HCT116 (cell line): ENCODE data around the gene MYH14. TPM values are rescaled to one million over a fixed set of nuclear protein-coding genes. Genes with fewer than 3 reads are reported as not detected.

Experiments
- ATAC-seq: fragments of 200-7000 bp; cut with Tn5 transposase; 2 replicates; pipeline ENCODE4 v1.9.1; 2020; ENCODE audit warnings: mild to moderate bottlenecking, moderate library complexity
- BruUV-seq: library from RNA; stranded (reverse); fragments of 400-500 nt; replicated peaks from 2 replicates; lab custom pipeline; 2021; lab: Mats Ljungman, UMichigan
- CTCF ChIA-PET: fragments of 300-600 bp; sonication (Branson Sonifier 250); formaldehyde crosslinking; loops from one replicate; lab custom pipeline; 2021; ENCODE audit warnings: antibody characterized with exemption; lab: Charles Lee
- POLR2A ChIA-PET: fragments of 300-600, 350-600 bp; sonication (Branson Sonifier 250); formaldehyde crosslinking; loops from one replicate; lab custom pipeline; 2021; ENCODE audit warnings: antibody characterized with exemption; lab: Charles Lee
- RAD21 ChIA-PET, 2 experiments: fragments of 300-600 bp; sonication (Branson Sonifier 250); formaldehyde crosslinking; loops; one replicate each; lab custom pipeline; 2023; ENCODE audit warnings: low total read pairs in 2 of 2; ENCODE audit not compliant: uncharacterized antibody in 2 of 2, unreplicated experiment in 2 of 2, low non-redundant PET in 1 of 2; lab: Charles Lee
- DNase-seq: peaks from one replicate; pipeline ENCODE4 v3.0.0-alpha.2; 2010; ENCODE audit warnings: low read depth, low spot score
- H2AFZ ChIP-seq: fragments of 200-600 bp; shearing (Covaris generic), sonication (generic); 2 replicates; pipeline ENCODE4 v1.6.1; 2017; ENCODE audit warnings: low read depth, mixed run types, mixed read lengths, antibody characterized with exemption, low read length; ENCODE audit not compliant: poor library complexity, severe bottlenecking
- H3K27ac ChIP-seq: 2 replicates; pipeline ENCODE4 v1.5.1; 2012; ENCODE audit warnings: low read depth, low read length
- H3K27me3 ChIP-seq: fragments of 200-600 bp; sonication (generic); 2 replicates; pipeline ENCODE4 v1.6.1; 2016; ENCODE audit warnings: mixed run types, low read length, mixed read lengths; ENCODE audit not compliant: insufficient read depth
- H3K36me3 ChIP-seq, 2 experiments: fragments of 200-500 bp in 1 of 2; fragments of 200-600 bp in 1 of 2; sonication (Bioruptor generic) in 1 of 2; sonication (generic) in 1 of 2; 2 replicates each; pipeline versions ENCODE4 v1.5.1 to v1.6.1; 2014 to 2016; ENCODE audit warnings: low read length in 2 of 2, inconsistent platforms in 1 of 2, mixed read lengths in 1 of 2, mixed run types in 1 of 2; ENCODE audit not compliant: insufficient read depth in 2 of 2, control insufficient read depth in 1 of 2
- H3K4me1 ChIP-seq, 2 experiments: fragments of 200-600 bp in 1 of 2; sonication (generic) in 1 of 2; 2 replicates each; pipeline versions ENCODE4 v1.5.1 to v1.6.1; 2012 to 2017; ENCODE audit warnings: low read length in 2 of 2, inconsistent platforms in 1 of 2, mild to moderate bottlenecking in 1 of 2, mixed read lengths in 1 of 2, mixed run types in 1 of 2, moderate library complexity in 1 of 2; ENCODE audit not compliant: insufficient read depth in 2 of 2, control insufficient read depth in 1 of 2
- H3K4me2 ChIP-seq: fragments of 200-600 bp; sonication (generic); 2 replicates; pipeline ENCODE4 v1.6.1; 2017; ENCODE audit warnings: mixed run types, low read length, mixed read lengths
- H3K4me3 ChIP-seq, 2 experiments: fragments of 200-600 bp in 1 of 2; sonication (generic) in 1 of 2; replicated peaks in 1 of 2; 2 replicates each; pipeline ENCODE4 v1.5.1; 2011 to 2016; ENCODE audit warnings: low read length in 2 of 2, control low read depth in 1 of 2, low read depth in 1 of 2, mild to moderate bottlenecking in 1 of 2, mixed read lengths in 1 of 2, mixed run types in 1 of 2
- H3K79me2 ChIP-seq: fragments of 200-600 bp; sonication (generic); 2 replicates; pipeline ENCODE4 v1.6.1; 2017; ENCODE audit warnings: mild to moderate bottlenecking, mixed run types, low read length, moderate library complexity, mixed read lengths; ENCODE audit not compliant: insufficient read depth
- H3K9ac ChIP-seq: fragments of 200-600 bp; sonication (generic); 2 replicates; pipeline ENCODE4 v1.6.1; 2016; ENCODE audit warnings: low read length, mixed read lengths
- H3K9me2 ChIP-seq: fragments of 200-600 bp; sonication (generic), shearing (Covaris generic); 2 replicates; pipeline ENCODE4 v1.6.1; 2017; ENCODE audit warnings: mixed run types, mild to moderate bottlenecking, moderate library complexity; ENCODE audit not compliant: insufficient read depth
- H3K9me3 ChIP-seq, 2 experiments: fragments of 200-500 bp in 1 of 2; fragments of 200-600 bp in 1 of 2; sonication (Bioruptor generic) in 1 of 2; sonication (generic) in 1 of 2; 2 replicates each; pipeline ENCODE4 v1.6.1; 2014 to 2017; ENCODE audit warnings: low read length in 2 of 2, mixed read lengths in 2 of 2, inconsistent platforms in 1 of 2, low read depth in 1 of 2, mild to moderate bottlenecking in 1 of 2, mixed run types in 1 of 2, moderate library complexity in 1 of 2; ENCODE audit not compliant: control insufficient read depth in 1 of 2, insufficient read depth in 1 of 2
- H4K20me1 ChIP-seq: fragments of 200-600 bp; sonication (generic), shearing (Covaris generic); 2 replicates; pipeline ENCODE4 v1.6.1; 2017; ENCODE audit warnings: mixed run types, mild to moderate bottlenecking, moderate library complexity; ENCODE audit not compliant: insufficient read depth
- CBX3 ChIP-seq: IDR thresholded peaks from 2 replicates; pipeline ENCODE4 v1.6.1; 2012; ENCODE audit warnings: low read depth
- EGR1 ChIP-seq: IDR thresholded peaks from 2 replicates; pipeline ENCODE4 v1.6.1; 2012; ENCODE audit warnings: low read depth
- ELF1 ChIP-seq: IDR thresholded peaks from 2 replicates; pipeline ENCODE4 v1.6.1; 2012; ENCODE audit warnings: low read depth, borderline replicate concordance
- EZH2phosphoT487 ChIP-seq: fragments of 200-600 bp; IDR thresholded peaks from 2 replicates; pipeline ENCODE4 v1.6.1; 2018; ENCODE audit warnings: antibody characterized with exemption, borderline replicate concordance
- JUND ChIP-seq: IDR thresholded peaks from 2 replicates; pipeline ENCODE4 v1.6.1; 2012
- POLR2A ChIP-seq: IDR thresholded peaks from 2 replicates; pipeline ENCODE4 v1.7.0; 2011; ENCODE audit warnings: borderline replicate concordance; ENCODE audit not compliant: insufficient read depth, insufficient read length; ENCODE audit errors: extremely low read depth
- SIN3A ChIP-seq: IDR thresholded peaks from 2 replicates; pipeline ENCODE4 v1.6.1; 2012; ENCODE audit warnings: low read depth
- SRF ChIP-seq: IDR thresholded peaks from 2 replicates; pipeline ENCODE4 v1.6.1; 2012; ENCODE audit warnings: low read depth
- TCF7L2 ChIP-seq: IDR thresholded peaks from 2 replicates; pipeline ENCODE4 v1.7.0; 2011; ENCODE audit warnings: borderline replicate concordance, inconsistent platforms; ENCODE audit not compliant: insufficient read depth, insufficient read length; ENCODE audit errors: extremely low read depth
- YY1 ChIP-seq: IDR thresholded peaks from 2 replicates; pipeline ENCODE4 v1.6.1; 2011; ENCODE audit warnings: low read length, low read depth, moderate library complexity, mild to moderate bottlenecking; ENCODE audit not compliant: insufficient replicate concordance; ENCODE audit errors: extremely low read depth
- intact Hi-C: fragments of 100-400 bp; cut with micrococcal nuclease; formaldehyde crosslinking; loops from 2 replicates; pipeline ENCODE4 v1.10.0; 2022
- total RNA-seq: library from RNA; stranded (reverse); gene quantifications from one replicate; pipeline ENCODE4 v1.2.1, GENCODE V29; 2021; ENCODE audit not compliant: unreplicated experiment
- TF ChIP-seq, protein P1 (sequence below): IDR thresholded peaks from 2 replicates; pipeline ENCODE4 v1.6.1; 2011; ENCODE audit warnings: mild to moderate bottlenecking, low read length, moderate library complexity; ENCODE audit not compliant: insufficient replicate concordance; ENCODE audit errors: extremely low read depth
- TF ChIP-seq, protein P2 (sequence below): IDR thresholded peaks from 2 replicates; pipeline ENCODE4 v1.6.1; 2012
- TF ChIP-seq, protein P3 (sequence below): IDR thresholded peaks from 2 replicates; pipeline ENCODE4 v1.6.1; 2012; ENCODE audit warnings: low read depth

The MYH14 gene
- total RNA-seq, 1 experiment from 2014 or later: 60.1 TPM

DNA sequence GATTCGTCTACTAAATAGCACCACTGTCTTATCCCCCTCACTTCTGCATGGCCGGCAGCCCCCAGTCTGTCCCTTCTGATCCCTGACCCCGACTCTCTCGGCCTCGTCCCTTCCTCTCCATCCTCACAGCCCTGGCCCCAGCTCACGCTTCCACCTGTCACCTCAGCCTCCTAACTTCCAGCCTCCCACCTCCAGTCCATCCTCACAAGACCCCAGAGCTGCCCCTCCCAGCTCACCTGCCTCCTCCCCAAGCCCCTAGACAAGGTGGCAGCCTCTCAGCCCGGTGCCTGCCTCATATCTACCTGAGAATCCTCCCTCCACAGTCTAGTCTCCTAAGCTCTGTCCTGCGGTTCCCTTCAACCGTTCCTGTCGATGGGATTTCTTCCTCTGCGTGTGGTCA, 115.7 kb downstream of the MYH14 start:
- ATAC-seq (no peak), DNase-seq (no peak)
- Histone ChIP-seq H3K9me3 (no peaks in the 10 kb centered on the region), H3K4me2 (no peak overlapping the region), H3K27me3 (no peaks in the 10 kb centered on the region), H3K4me1 (peaks cover 0 to 3% of the 10 kb centered on the region in 2 experiments; a peak in 1 of 4 replicates), H4K20me1 (no peaks in the 10 kb centered on the region), H3K27ac (no peak overlapping the region), H3K36me3 (peaks cover 2 to 6% of the 10 kb centered on the region in 2 experiments; a peak in 2 of 4 replicates), H3K9me2 (no peaks in the 10 kb centered on the region), H3K4me3 (no peak overlapping the region), H3K9ac (no peak overlapping the region), H3K79me2 (no peaks in the 10 kb centered on the region; the same call in 1 of the 2 replicates), H2AFZ (no peak overlapping the region)
- intact Hi-C loops: no loop called here
- POLR2A ChIA-PET: no interaction called here
- TF ChIP-seq SIN3A: no peak
- no peak for TF ChIP-seq EZH2phosphoT487
- TF ChIP-seq EGR1: no peak
- no peak for TF ChIP-seq TCF7L2
- no peak for TF ChIP-seq JUND
- TF ChIP-seq, protein P1, sequence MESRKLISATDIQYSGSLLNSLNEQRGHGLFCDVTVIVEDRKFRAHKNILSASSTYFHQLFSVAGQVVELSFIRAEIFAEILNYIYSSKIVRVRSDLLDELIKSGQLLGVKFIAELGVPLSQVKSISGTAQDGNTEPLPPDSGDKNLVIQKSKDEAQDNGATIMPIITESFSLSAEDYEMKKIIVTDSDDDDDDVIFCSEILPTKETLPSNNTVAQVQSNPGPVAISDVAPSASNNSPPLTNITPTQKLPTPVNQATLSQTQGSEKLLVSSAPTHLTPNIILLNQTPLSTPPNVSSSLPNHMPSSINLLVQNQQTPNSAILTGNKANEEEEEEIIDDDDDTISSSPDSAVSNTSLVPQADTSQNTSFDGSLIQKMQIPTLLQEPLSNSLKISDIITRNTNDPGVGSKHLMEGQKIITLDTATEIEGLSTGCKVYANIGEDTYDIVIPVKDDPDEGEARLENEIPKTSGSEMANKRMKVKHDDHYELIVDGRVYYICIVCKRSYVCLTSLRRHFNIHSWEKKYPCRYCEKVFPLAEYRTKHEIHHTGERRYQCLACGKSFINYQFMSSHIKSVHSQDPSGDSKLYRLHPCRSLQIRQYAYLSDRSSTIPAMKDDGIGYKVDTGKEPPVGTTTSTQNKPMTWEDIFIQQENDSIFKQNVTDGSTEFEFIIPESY: no peak
- TF ChIP-seq YY1: no peak
- no peak for TF ChIP-seq POLR2A
- TF ChIP-seq, protein P2, sequence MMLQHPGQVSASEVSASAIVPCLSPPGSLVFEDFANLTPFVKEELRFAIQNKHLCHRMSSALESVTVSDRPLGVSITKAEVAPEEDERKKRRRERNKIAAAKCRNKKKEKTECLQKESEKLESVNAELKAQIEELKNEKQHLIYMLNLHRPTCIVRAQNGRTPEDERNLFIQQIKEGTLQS: no peak
- TF ChIP-seq, protein P3, sequence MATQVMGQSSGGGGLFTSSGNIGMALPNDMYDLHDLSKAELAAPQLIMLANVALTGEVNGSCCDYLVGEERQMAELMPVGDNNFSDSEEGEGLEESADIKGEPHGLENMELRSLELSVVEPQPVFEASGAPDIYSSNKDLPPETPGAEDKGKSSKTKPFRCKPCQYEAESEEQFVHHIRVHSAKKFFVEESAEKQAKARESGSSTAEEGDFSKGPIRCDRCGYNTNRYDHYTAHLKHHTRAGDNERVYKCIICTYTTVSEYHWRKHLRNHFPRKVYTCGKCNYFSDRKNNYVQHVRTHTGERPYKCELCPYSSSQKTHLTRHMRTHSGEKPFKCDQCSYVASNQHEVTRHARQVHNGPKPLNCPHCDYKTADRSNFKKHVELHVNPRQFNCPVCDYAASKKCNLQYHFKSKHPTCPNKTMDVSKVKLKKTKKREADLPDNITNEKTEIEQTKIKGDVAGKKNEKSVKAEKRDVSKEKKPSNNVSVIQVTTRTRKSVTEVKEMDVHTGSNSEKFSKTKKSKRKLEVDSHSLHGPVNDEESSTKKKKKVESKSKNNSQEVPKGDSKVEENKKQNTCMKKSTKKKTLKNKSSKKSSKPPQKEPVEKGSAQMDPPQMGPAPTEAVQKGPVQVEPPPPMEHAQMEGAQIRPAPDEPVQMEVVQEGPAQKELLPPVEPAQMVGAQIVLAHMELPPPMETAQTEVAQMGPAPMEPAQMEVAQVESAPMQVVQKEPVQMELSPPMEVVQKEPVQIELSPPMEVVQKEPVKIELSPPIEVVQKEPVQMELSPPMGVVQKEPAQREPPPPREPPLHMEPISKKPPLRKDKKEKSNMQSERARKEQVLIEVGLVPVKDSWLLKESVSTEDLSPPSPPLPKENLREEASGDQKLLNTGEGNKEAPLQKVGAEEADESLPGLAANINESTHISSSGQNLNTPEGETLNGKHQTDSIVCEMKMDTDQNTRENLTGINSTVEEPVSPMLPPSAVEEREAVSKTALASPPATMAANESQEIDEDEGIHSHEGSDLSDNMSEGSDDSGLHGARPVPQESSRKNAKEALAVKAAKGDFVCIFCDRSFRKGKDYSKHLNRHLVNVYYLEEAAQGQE: no peak
- TF ChIP-seq ELF1: no peak
- TF ChIP-seq SRF: no peak
- no peak for TF ChIP-seq CBX3
- BruUV-seq: no TSS peak
- RAD21 ChIA-PET: no interaction called here
- CTCF ChIA-PET: interaction anchor here (1.0 kb wide), 1 partner anchor 10 kb away, joined by 4 read pairs; the partner anchor contains the start of gene KCNC3
